Tongue (tissue), 2 donors: ENCODE measurements around the gene TEX14. TPM values are rescaled to one million over a fixed set of nuclear protein-coding genes. Genes with fewer than 3 reads are reported as not detected.
A peak's percentile ranks its signal among the peaks of the same experiment; 100 is the strongest.
"Not testable (repeated sequence)": the region's sequence is repeated elsewhere in the genome, so short reads cannot be mapped to it uniquely, and the experiment has no call there.

Experiments
- DNase-seq: peaks from one replicate; pipeline ENCODE4 v3.0.0-alpha.2; 2015
- total RNA-seq: library from RNA; depleted of rRNA; stranded (reverse); fragments of >200 nt; gene quantifications from one replicate; pipeline ENCODE4 v1.2.3, GENCODE V29; 2014

TEX14 gene
- total RNA-seq: under 0.01 TPM

- DNase-seq: peak; percentile 10
Observed at GRCh38 chr17:58691701-58692238, at the start of gene TEX14. TEX14 (minus strand) TSS chr17:58692045; CDS start chr17:58652001, 40,044 bp downstream.

- no peak for DNase-seq
Observed at GRCh38 chr17:58741121-58741625, 49.3 kb upstream of the TEX14 start.

GRCh38 chr17:58734811-58735210, 43.0 kb upstream of the TEX14 start:
- DNase-seq: no peak

- DNase-seq: no peak
Observed at GRCh38 chr17:58734040-58734439, 42.2 kb upstream of the TEX14 start.

GRCh38 chr17:58730937-58731336, 39.1 kb upstream of the TEX14 start:
- DNase-seq: no peak

GRCh38 chr17:58728798-58729197, 37.0 kb upstream of the TEX14 start:
- no peak for DNase-seq

GRCh38 chr17:58722696-58723095, 30.9 kb upstream of the TEX14 start:
- DNase-seq: no peak

GRCh38 chr17:58722274-58722673, 30.4 kb upstream of the TEX14 start:
- DNase-seq: no peak

- peak; percentile 75 for DNase-seq
Observed at GRCh38 chr17:58710948-58711552, 19.2 kb upstream of the TEX14 start.

GRCh38 chr17:58706351-58707140, 14.7 kb upstream of the TEX14 start:
- DNase-seq: no peak

GRCh38 chr17:58703916-58704286, 12.1 kb upstream of the TEX14 start:
- DNase-seq: no peak

GRCh38 chr17:58703137-58703915, 11.5 kb upstream of the TEX14 start:
- no peak for DNase-seq

GRCh38 chr17:58702708-58703107, 10.9 kb upstream of the TEX14 start:
- no peak for DNase-seq

- no peak for DNase-seq
Observed at GRCh38 chr17:58702045-58702476, 10.2 kb upstream of the TEX14 start.

GRCh38 chr17:58699771-58700170, 7.9 kb upstream of the TEX14 start:
- DNase-seq: no peak

GRCh38 chr17:58694826-58695225, 3.0 kb upstream of the TEX14 start:
- no peak for DNase-seq

- no peak for DNase-seq
Observed at GRCh38 chr17:58694302-58694701, 2.5 kb upstream of the TEX14 start.

GRCh38 chr17:58693751-58694150, 1.9 kb upstream of the TEX14 start:
- DNase-seq: no peak

GRCh38 chr17:58693208-58693607, 1.4 kb upstream of the TEX14 start:
- DNase-seq: no peak

GRCh38 chr17:58692239-58693055, 602 bp upstream of the TEX14 start, which contains the start of gene RAD51C:
RAD51C (plus strand) TSS chr17:58692602; CDS start chr17:58692644, 42 bp downstream.
- DNase-seq: peak; percentile 94

- DNase-seq: not testable (repeated sequence)
Observed at GRCh38 chr17:58690033-58690432, 1.8 kb downstream of the TEX14 start.

- no peak for DNase-seq
Observed at GRCh38 chr17:58688521-58688920, 3.3 kb downstream of the TEX14 start.
